Measurements from ENCODE around the gene BTNL3.
"Not testable (repeated sequence)": the region's sequence is repeated elsewhere in the genome, so short reads cannot be mapped to it uniquely, and the experiment has no call there.

The BTNL3 gene, protein sequence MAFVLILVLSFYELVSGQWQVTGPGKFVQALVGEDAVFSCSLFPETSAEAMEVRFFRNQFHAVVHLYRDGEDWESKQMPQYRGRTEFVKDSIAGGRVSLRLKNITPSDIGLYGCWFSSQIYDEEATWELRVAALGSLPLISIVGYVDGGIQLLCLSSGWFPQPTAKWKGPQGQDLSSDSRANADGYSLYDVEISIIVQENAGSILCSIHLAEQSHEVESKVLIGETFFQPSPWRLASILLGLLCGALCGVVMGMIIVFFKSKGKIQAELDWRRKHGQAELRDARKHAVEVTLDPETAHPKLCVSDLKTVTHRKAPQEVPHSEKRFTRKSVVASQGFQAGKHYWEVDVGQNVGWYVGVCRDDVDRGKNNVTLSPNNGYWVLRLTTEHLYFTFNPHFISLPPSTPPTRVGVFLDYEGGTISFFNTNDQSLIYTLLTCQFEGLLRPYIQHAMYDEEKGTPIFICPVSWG

DNA sequence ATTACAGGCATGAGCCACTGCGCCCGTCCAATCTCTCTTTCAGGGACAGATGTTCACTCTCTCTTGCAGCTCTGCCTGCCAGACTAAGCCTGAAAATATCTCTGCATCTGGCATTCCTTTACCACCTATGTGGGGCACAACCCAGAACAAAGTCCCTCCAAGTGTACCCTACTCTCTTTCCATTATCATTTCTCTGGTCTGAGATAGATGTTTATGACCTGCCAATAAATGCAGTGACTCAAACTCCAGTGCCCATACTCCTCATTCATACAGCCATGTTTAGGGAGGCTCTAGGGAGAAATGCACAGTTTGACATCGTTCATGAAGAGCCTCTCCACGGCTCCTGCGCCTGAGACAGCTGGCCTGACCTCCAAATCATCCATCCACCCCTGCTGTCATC lies at the start of gene BTNL3:
Gene BTNL3 (plus strand): TSS at position 255 of the 400 bp plus-strand sequence. CDS start 183 bp downstream, outside the sequence.
- DNase-seq (ENCODE audit: low read depth in 1 of 2, low spot score in 1 of 2), result no peak

DNA sequence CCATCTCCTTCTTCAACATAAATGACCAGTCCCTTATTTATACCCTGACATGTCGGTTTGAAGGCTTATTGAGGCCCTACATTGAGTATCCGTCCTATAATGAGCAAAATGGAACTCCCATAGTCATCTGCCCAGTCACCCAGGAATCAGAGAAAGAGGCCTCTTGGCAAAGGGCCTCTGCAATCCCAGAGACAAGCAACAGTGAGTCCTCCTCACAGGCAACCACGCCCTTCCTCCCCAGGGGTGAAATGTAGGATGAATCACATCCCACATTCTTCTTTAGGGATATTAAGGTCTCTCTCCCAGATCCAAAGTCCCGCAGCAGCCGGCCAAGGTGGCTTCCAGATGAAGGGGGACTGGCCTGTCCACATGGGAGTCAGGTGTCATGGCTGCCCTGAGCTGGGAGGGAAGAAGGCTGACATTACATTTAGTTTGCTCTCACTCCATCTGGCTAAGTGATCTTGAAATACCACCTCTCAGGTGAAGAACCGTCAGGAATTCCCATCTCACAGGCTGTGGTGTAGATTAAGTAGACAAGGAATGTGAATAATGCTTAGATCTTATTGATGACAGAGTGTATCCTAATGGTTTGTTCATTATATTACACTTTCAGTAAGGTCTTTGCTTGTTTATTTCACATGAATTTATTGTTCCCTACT lies 38.2 kb upstream of the BTNL3 start:
- no peak for DNase-seq (ENCODE audit: low read depth in 1 of 2, low spot score in 1 of 2)

DNA sequence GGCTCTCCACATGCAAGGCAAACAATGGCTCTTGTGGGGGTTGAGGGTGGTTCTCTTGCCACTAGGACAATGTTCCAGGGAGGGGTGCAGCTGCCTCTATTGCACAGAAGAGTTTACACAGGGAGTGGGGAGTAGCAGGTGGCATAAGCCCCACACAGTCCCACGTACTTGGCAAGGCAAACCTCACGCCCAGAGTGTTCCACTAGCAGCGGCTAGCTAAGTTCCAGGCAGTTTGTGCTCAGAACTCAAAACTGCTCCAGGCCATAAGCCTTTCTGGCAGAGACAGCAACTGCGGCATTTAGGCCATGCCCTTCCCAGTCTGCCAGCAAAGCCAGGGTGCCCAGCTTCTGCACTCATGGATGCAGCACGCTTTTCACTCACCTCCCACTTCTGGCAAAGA lies 29.0 kb upstream of the BTNL3 start:
- no peak for DNase-seq (ENCODE audit: low read depth in 1 of 2, low spot score in 1 of 2)

DNA sequence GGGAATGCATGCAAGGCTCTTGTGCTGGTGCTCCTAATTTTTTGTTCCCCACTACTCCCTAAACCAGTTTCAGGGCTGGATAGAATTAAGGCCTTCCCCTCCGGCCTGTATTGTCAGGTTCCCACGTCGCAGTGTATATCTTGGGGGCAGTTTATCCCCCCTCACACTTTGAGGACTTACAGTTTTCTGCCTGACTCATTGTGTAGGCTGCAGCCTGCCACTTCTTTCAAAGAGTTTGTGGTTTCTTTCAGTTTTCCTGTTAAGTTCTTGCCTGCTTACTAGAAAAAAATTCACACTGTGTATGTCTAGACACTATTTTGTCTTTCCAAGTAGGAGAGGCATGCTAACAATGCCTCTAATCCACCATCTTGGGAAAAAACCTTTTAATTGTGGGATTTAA lies 28.4 kb upstream of the BTNL3 start:
- no peak for DNase-seq (ENCODE audit: low read depth in 1 of 2, low spot score in 1 of 2)

DNA sequence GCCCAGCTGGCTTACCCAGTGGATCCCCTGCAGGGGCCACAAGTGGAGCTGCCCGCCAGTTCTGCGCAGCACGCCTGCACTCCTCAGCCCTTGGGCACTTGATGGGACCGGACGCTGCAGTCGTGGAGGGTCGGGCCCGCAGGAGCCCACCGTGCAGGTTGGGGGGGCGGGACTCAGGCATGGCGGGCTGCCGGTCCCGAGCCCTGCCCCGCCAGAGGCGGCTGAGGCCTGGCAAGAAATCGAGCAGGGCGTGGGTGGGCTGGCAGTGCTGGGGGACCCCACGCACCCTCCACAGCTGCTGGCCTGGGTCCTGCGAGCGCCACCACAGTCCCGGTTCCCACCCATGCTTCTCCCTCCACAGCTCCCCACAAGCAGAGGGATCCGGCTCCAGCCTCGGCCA lies 19.2 kb upstream of the BTNL3 start:
- no peak for DNase-seq (ENCODE audit: low read depth in 1 of 2, low spot score in 1 of 2)

DNA sequence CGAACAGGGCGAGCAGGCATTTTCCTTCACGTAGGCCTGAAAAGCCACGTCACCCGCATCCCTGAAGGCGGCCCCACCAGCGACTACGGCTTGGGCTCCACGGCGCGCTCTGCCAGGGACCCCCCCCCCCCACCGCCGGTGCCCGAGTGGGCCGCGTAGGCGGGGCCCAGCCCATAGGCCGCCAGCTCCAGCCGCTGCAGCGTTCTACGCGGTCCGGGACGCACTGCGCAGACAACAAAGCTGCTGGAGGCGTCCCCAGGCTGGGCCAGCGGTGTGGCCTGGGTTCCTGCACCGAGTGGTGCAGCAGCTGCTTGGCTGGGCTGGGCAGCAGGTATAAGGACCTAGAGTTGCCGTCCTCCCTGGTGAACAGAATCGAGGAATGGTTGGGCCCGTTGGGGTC lies 18.3 kb upstream of the BTNL3 start:
- DNase-seq (ENCODE audit: low read depth in 1 of 2, low spot score in 1 of 2), result no peak

DNA sequence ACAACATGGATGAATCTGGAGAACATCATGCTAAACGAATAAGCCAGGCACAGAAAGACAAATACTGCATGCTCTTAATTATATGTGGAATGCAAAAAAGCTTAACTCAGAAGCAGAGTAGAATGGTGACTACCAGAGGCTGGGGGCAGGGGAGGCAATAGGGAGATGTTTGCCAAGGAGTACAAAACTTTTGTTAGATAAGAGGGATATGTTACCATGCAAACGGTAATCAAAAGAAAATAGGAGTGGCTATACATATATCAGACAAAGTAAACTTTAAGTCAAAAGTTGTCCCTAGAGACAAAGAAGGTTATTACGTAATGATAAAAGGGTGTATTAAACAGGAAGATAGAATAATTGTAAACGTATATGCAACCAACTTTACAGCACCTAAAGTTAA lies 17.8 kb upstream of the BTNL3 start:
- DNase-seq (ENCODE audit: low read depth in 1 of 2, low spot score in 1 of 2), result no peak

DNA sequence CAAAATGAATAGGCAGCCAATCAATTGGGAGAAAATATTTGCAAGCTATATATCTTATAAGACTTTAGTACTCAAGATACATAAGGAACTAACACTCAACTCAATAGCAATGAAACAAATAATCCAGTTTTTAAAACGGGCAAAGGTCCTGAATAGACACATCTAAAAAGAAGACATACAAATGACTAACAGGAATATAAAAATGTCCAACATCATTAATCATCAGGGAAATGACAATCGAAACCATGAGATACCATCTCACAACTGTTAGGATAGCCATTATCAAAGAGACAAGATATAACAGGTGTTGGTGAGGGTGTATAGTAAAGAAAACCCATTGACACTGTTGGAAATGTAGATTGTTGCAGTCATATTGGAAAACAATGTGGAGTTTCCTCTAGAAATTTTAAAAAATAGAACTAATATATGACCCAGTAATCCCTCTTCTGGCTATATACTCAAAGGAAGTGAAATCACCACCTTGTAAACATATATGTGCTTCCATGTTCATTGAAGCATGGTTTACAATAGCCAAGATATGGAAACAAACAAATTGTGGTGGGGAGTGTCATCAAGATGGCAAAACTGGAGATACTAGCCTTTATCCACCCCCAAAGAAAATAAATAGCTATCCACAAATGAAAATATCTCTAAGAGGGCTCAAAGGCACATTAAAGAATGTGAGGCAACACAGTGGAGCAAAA lies 13.9 kb upstream of the BTNL3 start:
- no peak for DNase-seq (ENCODE audit: low read depth in 1 of 2, low spot score in 1 of 2)

DNA sequence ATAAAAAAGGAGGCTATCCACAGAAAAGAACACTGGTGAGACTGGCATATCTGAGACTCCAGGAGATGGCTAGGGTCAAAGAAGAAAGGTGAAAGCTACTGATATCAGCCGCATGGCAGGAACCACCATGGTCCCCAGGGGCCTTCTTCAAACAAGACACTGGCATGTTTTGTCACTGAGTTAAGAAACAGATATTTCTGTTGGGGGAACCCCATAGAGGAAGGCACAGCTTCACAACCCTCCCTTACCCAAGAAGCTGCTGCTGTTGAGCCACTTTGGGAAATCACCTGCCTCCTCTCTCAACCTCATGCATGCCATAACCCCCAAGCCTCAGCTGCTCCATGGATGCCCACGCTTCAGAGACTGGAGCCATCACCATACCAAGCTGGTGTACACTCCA lies 13.3 kb upstream of the BTNL3 start:
- no peak for DNase-seq (ENCODE audit: low read depth in 1 of 2, low spot score in 1 of 2)

DNA sequence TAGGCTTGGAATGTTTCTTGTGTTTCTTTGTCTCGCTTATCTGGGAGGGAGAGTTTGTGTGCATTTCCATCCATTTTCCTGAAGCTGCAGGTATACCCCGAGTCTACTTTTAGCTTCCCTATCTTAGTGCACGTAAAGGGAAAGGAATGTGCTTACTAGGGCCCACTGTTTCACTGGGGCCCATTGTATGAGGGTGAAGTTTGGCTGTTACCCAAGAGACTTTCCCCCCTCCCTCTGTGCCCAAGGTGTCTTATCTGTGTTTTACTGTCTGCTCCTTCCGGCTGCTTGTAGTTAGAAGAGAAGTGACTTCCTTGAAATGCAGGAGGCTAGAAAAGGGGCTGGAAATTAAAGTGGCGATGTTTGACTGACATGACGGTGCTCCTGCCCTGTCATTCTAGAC lies 12.1 kb upstream of the BTNL3 start:
- no peak for DNase-seq (ENCODE audit: low read depth in 1 of 2, low spot score in 1 of 2)

DNA sequence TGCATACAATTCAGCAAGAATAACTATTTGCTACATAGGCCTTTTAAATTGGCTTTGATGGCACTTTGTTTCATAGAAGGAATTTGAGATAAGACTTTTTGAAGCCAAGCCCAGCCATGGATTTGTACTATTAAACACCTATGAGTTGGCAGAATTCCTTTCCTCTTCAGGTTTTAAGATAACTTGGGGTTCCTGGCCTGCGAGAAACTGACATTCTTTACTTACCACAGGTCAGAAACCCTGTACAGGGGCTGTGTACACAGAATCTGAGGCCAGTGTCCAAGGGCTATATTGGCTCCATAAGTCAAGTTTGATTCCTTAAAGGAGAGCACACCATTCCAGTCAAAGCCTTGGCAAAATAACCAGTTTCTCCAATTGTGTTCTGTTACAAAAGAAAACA lies 10.8 kb upstream of the BTNL3 start:
- no peak for DNase-seq (ENCODE audit: low read depth in 1 of 2, low spot score in 1 of 2)

DNA sequence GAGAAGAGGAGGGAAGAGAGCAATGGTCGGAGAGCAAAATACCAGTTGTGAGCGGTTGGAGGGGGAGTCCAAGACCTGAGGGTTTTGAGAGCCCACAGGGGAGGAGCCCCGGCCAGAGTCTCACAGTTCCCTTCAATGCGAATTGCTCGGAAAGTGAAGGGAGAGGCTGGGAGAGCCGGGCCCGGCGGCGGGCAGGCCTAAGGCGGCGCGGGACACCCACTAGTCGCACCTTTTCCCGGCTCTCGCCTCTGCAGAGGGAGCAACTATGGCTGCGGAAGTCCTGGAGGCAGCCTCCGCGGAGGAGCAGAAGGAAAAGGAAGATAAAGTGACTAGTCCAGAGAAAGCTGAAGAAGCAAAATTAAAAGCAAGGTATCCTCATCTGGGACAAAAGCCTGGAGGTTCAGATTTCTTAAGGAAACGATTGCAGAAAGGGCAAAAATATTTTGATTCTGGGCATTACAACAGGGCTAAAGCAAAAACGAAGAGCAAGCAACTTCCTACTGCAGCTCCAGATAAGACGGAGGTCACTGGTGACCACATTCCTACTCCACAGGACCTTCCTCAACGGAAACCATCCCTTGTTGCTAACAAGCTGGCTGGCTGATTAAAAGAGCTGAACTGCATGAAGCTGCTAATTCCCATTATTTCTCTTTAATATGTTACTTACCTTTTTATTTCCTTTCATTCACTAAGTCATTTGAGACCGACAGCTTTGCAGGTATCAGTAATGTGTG lies 6.5 kb upstream of the BTNL3 start:
- DNase-seq (ENCODE audit: low read depth in 1 of 2, low spot score in 1 of 2), result no peak

DNA sequence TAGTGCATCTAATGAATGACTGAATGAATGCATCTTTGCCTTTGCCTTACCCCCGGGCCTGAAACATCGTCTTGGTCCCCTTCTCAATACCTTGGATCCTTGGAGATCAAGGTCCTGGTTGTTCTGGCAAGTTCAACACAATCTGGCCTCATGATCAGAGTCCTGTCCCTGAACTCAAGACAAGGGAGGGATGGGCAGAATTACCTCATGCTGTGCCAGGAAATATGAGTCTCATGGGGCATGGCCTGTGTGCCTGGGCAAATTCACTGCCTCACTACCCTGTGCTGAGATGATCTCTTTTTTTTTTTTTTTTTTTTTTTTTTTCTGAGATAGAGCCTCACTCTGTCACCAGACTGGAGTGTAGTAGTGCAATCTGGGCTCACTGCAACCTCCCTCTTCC lies 630 bp upstream of the BTNL3 start:
- DNase-seq (ENCODE audit: low read depth in 1 of 2, low spot score in 1 of 2), result no peak

DNA sequence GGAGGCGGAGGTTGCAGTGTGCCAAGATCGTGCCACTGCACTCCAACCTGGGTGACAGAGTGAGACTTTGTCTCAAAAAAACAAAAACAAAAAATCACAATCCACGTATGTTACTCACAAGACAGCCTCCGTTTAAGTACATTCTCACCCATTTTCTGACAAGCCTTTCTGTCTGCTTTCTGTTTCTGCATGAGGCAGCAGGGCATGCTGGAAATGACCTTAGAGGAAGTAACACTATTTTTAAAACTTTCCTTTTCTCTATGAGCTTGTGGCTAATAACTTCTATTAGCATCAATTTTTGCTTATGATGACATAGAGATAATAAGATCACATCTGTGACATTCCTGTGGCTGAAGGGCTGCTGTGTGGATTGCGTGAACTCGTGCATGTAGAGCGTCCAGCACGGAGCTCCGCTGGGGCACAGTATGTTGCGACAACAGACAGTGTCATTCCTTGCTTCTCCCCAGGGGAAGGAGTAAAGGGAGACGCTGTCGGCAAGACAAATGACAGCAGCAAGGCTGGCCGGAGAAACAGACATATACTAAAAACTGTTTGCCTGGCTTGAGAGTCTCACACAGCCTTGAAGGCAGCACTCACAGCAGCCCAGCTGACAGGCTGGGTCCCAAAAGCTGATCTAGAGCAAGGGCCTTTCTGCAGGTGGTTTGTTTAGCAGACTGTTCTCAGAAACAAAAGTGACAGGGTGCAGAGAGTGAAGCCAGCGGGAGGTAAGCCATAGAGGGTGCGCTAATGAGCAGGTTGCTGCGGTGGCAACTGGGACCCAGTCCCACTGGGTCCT lies 1.6 kb downstream of the BTNL3 start:
- DNase-seq (ENCODE audit: low read depth in 1 of 2, low spot score in 1 of 2), result no peak

DNA sequence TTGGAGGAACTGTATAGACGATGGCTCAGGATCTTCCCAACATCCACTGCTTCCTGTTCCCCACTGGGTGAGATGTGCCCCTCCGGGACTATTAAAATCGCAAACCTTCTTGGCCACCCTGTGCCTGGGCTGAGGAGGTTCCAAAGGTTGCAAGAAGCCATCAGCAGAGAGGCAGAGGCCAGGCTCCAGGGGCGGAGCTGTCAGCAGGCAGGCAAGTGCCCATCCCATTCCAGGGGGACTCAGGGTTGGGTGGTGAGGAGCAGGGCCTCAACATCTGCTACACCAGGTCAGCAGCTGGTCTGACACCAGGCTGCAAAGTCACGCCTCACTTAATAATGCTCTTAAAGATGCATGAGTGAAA lies 2.2 kb downstream of the BTNL3 start:
- DNase-seq (ENCODE audit: low read depth in 1 of 2, low spot score in 1 of 2), result no peak

DNA sequence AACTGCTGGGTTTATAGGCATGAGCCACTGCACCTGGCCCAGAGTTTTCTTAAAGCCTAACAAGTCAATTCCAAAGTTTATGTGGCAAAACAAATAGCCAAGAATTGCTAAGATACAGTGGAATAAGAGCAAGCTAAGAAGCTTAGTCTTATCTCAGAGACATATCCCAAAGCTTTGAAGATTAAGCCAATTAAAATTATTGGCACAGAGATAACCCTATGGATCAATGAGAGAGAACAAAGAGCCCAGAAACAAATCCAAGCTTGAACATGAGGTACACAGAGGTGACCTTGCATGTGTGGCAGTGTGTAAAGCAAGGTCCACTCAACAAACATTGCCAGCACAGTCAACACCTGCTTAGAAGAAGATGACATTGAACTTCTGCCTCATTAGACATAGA lies 13.3 kb downstream of the BTNL3 start:
- no peak for DNase-seq (ENCODE audit: low read depth in 1 of 2, low spot score in 1 of 2)

DNA sequence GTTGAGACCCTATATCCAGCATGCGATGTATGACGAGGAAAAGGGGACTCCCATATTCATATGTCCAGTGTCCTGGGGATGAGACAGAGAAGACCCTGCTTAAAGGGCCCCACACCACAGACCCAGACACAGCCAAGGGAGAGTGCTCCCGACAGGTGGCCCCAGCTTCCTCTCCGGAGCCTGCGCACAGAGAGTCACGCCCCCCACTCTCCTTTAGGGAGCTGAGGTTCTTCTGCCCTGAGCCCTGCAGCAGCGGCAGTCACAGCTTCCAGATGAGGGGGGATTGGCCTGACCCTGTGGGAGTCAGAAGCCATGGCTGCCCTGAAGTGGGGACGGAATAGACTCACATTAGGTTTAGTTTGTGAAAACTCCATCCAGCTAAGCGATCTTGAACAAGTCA lies 17.1 kb downstream of the BTNL3 start:
- no peak for DNase-seq (ENCODE audit: low read depth in 1 of 2, low spot score in 1 of 2)

DNA sequence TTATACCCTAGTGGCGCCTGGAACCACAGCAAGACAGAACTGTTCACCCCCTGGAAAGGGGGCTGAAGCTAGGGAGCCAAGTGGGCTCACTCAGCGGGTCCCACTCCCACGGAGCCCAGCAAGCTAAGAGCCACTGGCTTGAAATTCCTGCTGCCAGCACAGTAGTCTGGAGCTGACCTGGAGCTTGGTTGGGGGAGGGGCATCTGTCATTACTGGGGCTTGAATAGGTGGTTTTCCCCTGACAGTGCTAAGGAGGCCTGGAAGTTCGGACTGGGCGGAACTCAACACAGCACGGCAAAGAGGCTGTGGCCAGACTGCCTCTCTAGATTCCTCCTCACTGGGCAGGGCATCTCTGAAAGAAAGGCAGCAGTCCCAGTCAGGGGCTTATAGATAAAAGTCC lies 19.5 kb downstream of the BTNL3 start:
- no peak for DNase-seq (ENCODE audit: low read depth in 1 of 2, low spot score in 1 of 2)

DNA sequence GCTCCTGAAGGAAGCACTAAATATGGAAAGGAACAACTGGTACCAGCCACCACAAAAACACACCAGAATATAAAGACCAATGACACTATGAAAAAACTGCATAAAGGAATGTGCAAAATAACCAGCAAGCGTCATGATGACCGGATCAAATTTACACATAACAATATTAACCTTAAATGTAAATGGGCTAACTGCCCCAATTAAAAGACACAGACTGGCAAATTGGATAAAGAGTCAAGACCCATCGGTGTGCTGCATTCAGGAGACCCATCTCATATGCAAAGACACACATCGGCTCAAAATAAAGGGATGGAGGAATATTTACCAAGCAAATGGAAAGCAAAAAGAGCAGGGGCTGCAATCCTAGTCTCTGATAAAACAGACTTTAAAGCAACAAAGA lies 21.4 kb downstream of the BTNL3 start:
- DNase-seq (ENCODE audit: low read depth in 1 of 2, low spot score in 1 of 2), result not testable (repeated sequence)

DNA sequence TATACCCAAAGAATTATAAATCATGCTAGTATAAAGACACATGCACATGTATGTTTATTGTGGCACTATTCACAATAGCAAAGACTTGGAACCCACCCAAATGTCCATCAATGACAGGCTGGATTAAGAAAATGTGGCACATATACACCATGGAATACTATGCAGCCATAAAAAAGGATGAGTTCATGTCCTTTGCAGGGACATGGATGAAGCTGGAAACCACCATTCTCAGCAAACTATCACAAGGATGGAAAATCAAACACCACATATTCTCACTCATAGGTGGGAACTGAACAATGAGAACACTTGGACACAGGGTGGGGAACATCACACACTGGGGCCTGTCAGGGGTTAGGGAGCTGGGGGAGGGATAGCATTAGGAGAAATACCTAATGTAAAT lies 26.0 kb downstream of the BTNL3 start:
- DNase-seq (ENCODE audit: low read depth in 1 of 2, low spot score in 1 of 2), result not testable (repeated sequence)

DNA sequence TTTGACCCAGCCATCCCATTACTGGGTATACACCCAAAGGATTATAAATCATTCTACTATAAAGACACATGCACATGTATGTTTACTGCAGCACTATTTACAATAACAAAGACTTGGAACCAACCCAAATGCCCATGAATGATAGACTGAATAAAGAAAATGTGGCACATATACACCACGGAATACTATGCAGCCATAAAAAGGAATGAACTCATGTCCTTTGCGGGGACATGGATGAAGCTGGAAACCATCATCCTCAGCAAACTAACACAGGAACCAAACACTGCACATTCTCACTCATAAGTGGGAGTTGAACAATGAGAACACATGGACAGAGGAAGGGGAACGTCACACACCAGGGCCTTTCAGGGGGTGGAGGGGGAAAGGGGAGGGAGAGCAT lies 28.8 kb downstream of the BTNL3 start:
- not testable (repeated sequence) for DNase-seq (ENCODE audit: low read depth in 1 of 2, low spot score in 1 of 2)

Measured in stimulated activated CD4-positive, alpha-beta T cell treated with anti-CD3 and anti-CD28 coated beads, Interleukin-15, amount 100 ng/mL, for 1 hour (primary cell).